Stimulated activated naive CD4-positive, alpha-beta T cell treated with Interleukin-2 at 50 U/mL for 16 hours (primary cell): ENCODE data around the gene FABP1.

ENCODE experiments used
- DNase-seq: peaks from one replicate; lab custom pipeline; 2025; lab: John Stamatoyannopoulos, UW

The FABP1 gene

GRCh38 chr2:88137833-88138232 is 10.0 kb upstream of the FABP1 start:
- no peak for DNase-seq

GRCh38 chr2:88136817-88137216 is 9.0 kb upstream of the FABP1 start:
- no peak for DNase-seq

GRCh38 chr2:88133875-88134274 is 6.0 kb upstream of the FABP1 start:
- no peak for DNase-seq

GRCh38 chr2:88131999-88132368 is 4.1 kb upstream of the FABP1 start:
- DNase-seq = no peak

- no peak for DNase-seq
Observed at GRCh38 chr2:88131201-88131998, 3.5 kb upstream of the FABP1 start.

- DNase-seq = no peak
Observed at GRCh38 chr2:88129313-88129959, 1.6 kb upstream of the FABP1 start.

GRCh38 chr2:88128654-88129312 is 921 bp upstream of the FABP1 start:
- DNase-seq = no peak

GRCh38 chr2:88127638-88127887 is 299 bp downstream of the FABP1 start:
- DNase-seq = no peak

- DNase-seq = no peak
Observed at GRCh38 chr2:88126772-88127637, 857 bp downstream of the FABP1 start.

- no peak for DNase-seq
Observed at GRCh38 chr2:88125924-88126771, 1.7 kb downstream of the FABP1 start.

- no peak for DNase-seq
Observed at GRCh38 chr2:88125344-88125923, 2.4 kb downstream of the FABP1 start.

- no peak for DNase-seq
Observed at GRCh38 chr2:88123975-88124917, 3.6 kb downstream of the FABP1 start.

GRCh38 chr2:88123164-88123974 is 4.5 kb downstream of the FABP1 start:
- DNase-seq = no peak

GRCh38 chr2:88122141-88122884 is 5.5 kb downstream of the FABP1 start:
- no peak for DNase-seq

GRCh38 chr2:88121678-88122077 is 6.2 kb downstream of the FABP1 start:
- DNase-seq = no peak

GRCh38 chr2:88117973-88118372 is 9.9 kb downstream of the FABP1 start:
- no peak for DNase-seq

GRCh38 chr2:88116669-88117432 is 11.0 kb downstream of the FABP1 start:
- DNase-seq = no peak
